Endothelial cell of umbilical vein (primary cell): ENCODE data around the gene VIPR2.

Experiments used
- CTCF ChIP-seq, 2 donors: IDR thresholded peaks; 1 replicate in 1 of 2; 2 replicates in 1 of 2; pipeline ENCODE4 v1.5.1; 2011; ENCODE audit warnings: low read length in 2 of 2, mild to moderate bottlenecking in 2 of 2, moderate library complexity in 2 of 2, control low read depth in 1 of 2, inconsistent platforms in 1 of 2, low read depth in 1 of 2; ENCODE audit not compliant: insufficient read depth in 1 of 2; ENCODE audit errors: extremely low read depth in 1 of 2
- MYC ChIP-seq: IDR thresholded peaks from one replicate; pipeline ENCODE4 v1.6.1; 2011; ENCODE audit warnings: mild to moderate bottlenecking, low read depth, low read length
- POLR2A ChIP-seq: IDR thresholded peaks from 2 replicates; pipeline ENCODE4 v1.6.1; 2012; ENCODE audit warnings: low read depth, mild to moderate bottlenecking, control low read depth, low read length

- TF ChIP-seq CTCF (IDR thresholded peaks at IDR 0.05; ENCODE audit: extremely low read depth in 1 of 2, insufficient read depth in 1 of 2, low read depth in 1 of 2, low read length in 2 of 2) (no peak), MYC (no peak), POLR2A (no peak)
Observed at GRCh38 chr7:159147687-159148086, 3.0 kb upstream of the VIPR2 start.
